ENCODE results near the gene REC114. TPM values are rescaled to one million over a fixed set of nuclear protein-coding genes. Genes with fewer than 3 reads are reported as not detected.

The REC114 gene
- total RNA-seq, 4 donors from 2014 or later, result not detected

- DNase-seq (ENCODE audit: low spot score) (no peak), ATAC-seq (ENCODE audit: low FRiP score) (no peak)
- TF ChIP-seq CTCF (IDR thresholded peaks at IDR 0.05), result no peak
These were observed 140.0 kb downstream of the REC114 start for GRCh38 chr15:73582851-73583379.

- ATAC-seq (ENCODE audit: low FRiP score), result no peak
- DNase-seq (ENCODE audit: low spot score), result no peak
- TF ChIP-seq CTCF (IDR thresholded peaks at IDR 0.05), result no peak
These were observed 140.6 kb downstream of the REC114 start for GRCh38 chr15:73583544-73583943.

GRCh38 chr15:73584699-73585420 lies 141.9 kb downstream of the REC114 start:
- TF ChIP-seq CTCF (IDR thresholded peaks at IDR 0.05), result no peak
- ATAC-seq (ENCODE audit: low FRiP score), result no peak
- DNase-seq (ENCODE audit: low spot score), result no peak

- no peak for TF ChIP-seq CTCF (IDR thresholded peaks at IDR 0.05)
- DNase-seq (ENCODE audit: low spot score), result no peak
- ATAC-seq (ENCODE audit: low FRiP score), result no peak
These were observed 143.1 kb downstream of the REC114 start for GRCh38 chr15:73585871-73586654.

GRCh38 chr15:73589766-73590165 lies 146.8 kb downstream of the REC114 start:
- TF ChIP-seq CTCF (IDR thresholded peaks at IDR 0.05), result no peak
- ATAC-seq (ENCODE audit: low FRiP score), result no peak
- no peak for DNase-seq (ENCODE audit: low spot score)

- TF ChIP-seq CTCF (IDR thresholded peaks at IDR 0.05), result no peak
- ATAC-seq (ENCODE audit: low FRiP score) (no peak), DNase-seq (ENCODE audit: low spot score) (no peak)
These were observed 147.3 kb downstream of the REC114 start for GRCh38 chr15:73590263-73590662.
